Measurements from ENCODE around the gene GPX7.

GRCh38 chr1:52603630-52604029 is 1.5 kb downstream of the GPX7 start:
- TF ChIP-seq CTCF (IDR thresholded peaks at IDR 0.05) = no peak
- no peak for TF ChIP-seq E2F4 (CRISPR knock-in tag; IDR thresholded peaks at IDR 0.05; ENCODE audit: borderline replicate concordance, low read depth)
- TF ChIP-seq SMAD3 (CRISPR knock-in tag; IDR thresholded peaks at IDR 0.05; ENCODE audit: borderline replicate concordance) = no peak
- no peak for TF ChIP-seq NR1H2 (CRISPR knock-in tag; IDR thresholded peaks at IDR 0.05)
- TF ChIP-seq IRF2 (CRISPR knock-in tag; IDR thresholded peaks at IDR 0.05; ENCODE audit: borderline replicate concordance, low read depth) = no peak
- no peak for TF ChIP-seq PRDM15 (CRISPR knock-in tag; IDR thresholded peaks at IDR 0.05)
- TF ChIP-seq TP53 (CRISPR knock-in tag; IDR thresholded peaks at IDR 0.05) = no peak
